ENCODE measurements around the gene LACTBL1. TPM values are rescaled to one million over a fixed set of nuclear protein-coding genes. Genes with fewer than 3 reads are reported as not detected.

Gene LACTBL1
- total and polyA plus RNA-seq, 2 experiments from 2014 or later = not detected

Other genes starting within 250 kb of the LACTBL1 start
- not detected in 2 replicates for gene TEX46, start 43.0 kb upstream of the LACTBL1 start, total RNA-seq (2014; rRNA removed; shearing (Covaris generic))
- gene TEX46, start 43.0 kb upstream of the LACTBL1 start, polyA plus RNA-seq (2016; fragmentation: Nextera tagmentation; extraction: Ambion mirVana) = 0.66 TPM in 1 of 2 replicates, not detected in the other
- 252 and 253 TPM in 2 replicates for gene KDM1A, start 46.6 kb upstream of the LACTBL1 start, total RNA-seq (2014; rRNA removed; shearing (Covaris generic))
- 76.9 and 86.4 TPM in 2 replicates for gene KDM1A, start 46.6 kb upstream of the LACTBL1 start, polyA plus RNA-seq (2016; fragmentation: Nextera tagmentation; extraction: Ambion mirVana)
- gene LUZP1, start 196.0 kb upstream of the LACTBL1 start, total RNA-seq (2014; rRNA removed; shearing (Covaris generic)) = 44.1 and 45.7 TPM in 2 replicates
- gene LUZP1, start 196.0 kb upstream of the LACTBL1 start, polyA plus RNA-seq (2016; fragmentation: Nextera tagmentation; extraction: Ambion mirVana) = 125 and 152 TPM in 2 replicates
- gene HTR1D, start 244.6 kb upstream of the LACTBL1 start, total RNA-seq (2014; rRNA removed; shearing (Covaris generic)) = 4.1 and 4.7 TPM in 2 replicates
- 2.1 and 2.4 TPM in 2 replicates for gene HTR1D, start 244.6 kb upstream of the LACTBL1 start, polyA plus RNA-seq (2016; fragmentation: Nextera tagmentation; extraction: Ambion mirVana)